Activated naive CD4-positive, alpha-beta T cell treated with anti-CD3 and anti-CD28 coated beads, Interleukin-2, amount 50 U/mL, for 16 hours (primary cell): ENCODE data around the gene POLD4.

Source experiments
- DNase-seq: peaks from one replicate; pipeline ENCODE4 v3.0.0-alpha.2; 2020

The POLD4 gene

GRCh38 chr11:67314218-67314617 lies 39.1 kb downstream of the POLD4 start:
- no peak for DNase-seq

- DNase-seq, result no peak
Measured at GRCh38 chr11:67313125-67313890, 40.0 kb downstream of the POLD4 start.

- DNase-seq, result peak; percentile 34
Measured at GRCh38 chr11:67312187-67313021, 40.9 kb downstream of the POLD4 start.

GRCh38 chr11:67311556-67312082 lies 41.7 kb downstream of the POLD4 start:
- DNase-seq, result no peak

- no peak for DNase-seq
Measured at GRCh38 chr11:67311051-67311555, 42.2 kb downstream of the POLD4 start.

- no peak for DNase-seq
Measured at GRCh38 chr11:67310246-67311050, 42.9 kb downstream of the POLD4 start.

GRCh38 chr11:67309661-67310061 lies 43.7 kb downstream of the POLD4 start:
- DNase-seq, result no peak

GRCh38 chr11:67309166-67309565 lies 44.2 kb downstream of the POLD4 start:
- DNase-seq, result no peak

- DNase-seq, result no peak
Measured at GRCh38 chr11:67308031-67308866, 45.1 kb downstream of the POLD4 start.

- DNase-seq, result no peak
Measured at GRCh38 chr11:67307545-67308001, 45.8 kb downstream of the POLD4 start.

- peak; percentile 9 for DNase-seq
Measured at GRCh38 chr11:67306769-67307544, 46.4 kb downstream of the POLD4 start.

- no peak for DNase-seq
Measured at GRCh38 chr11:67304511-67305113, 48.7 kb downstream of the POLD4 start.

- peak; percentile 27 for DNase-seq
Measured at GRCh38 chr11:67303835-67304411, 49.4 kb downstream of the POLD4 start.

- peak; percentile 43 for DNase-seq
Measured at GRCh38 chr11:67303132-67303834, 50.1 kb downstream of the POLD4 start, which contains the start of gene SSH3. Gene SSH3 (plus strand): TSS chr11:67303530. CDS start chr11:67303626, 96 bp downstream.

GRCh38 chr11:67302571-67303131 lies 50.7 kb downstream of the POLD4 start:
- DNase-seq, result peak; percentile 12

GRCh38 chr11:67301951-67302516 lies 51.3 kb downstream of the POLD4 start:
- DNase-seq, result peak; percentile 11

- peak; percentile 9 for DNase-seq
Measured at GRCh38 chr11:67301313-67301921, 51.9 kb downstream of the POLD4 start.
